ENCODE data around the gene GPER1.
A peak's percentile ranks its signal among the peaks of the same experiment; 100 is the strongest.

The GPER1 gene

GRCh38 chr7:1041551-1042491, 46.1 kb upstream of the GPER1 start:
- Histone ChIP-seq H3K4me2 (ENCODE audit: low read depth, low read length, poor library complexity, severe bottlenecking) (no peak overlapping the region), H3K36me3 (ENCODE audit: low read length) (no peaks in the 10 kb centered on the region), H2AFZ (ENCODE audit: low read depth, low read length, severe bottlenecking) (no peak overlapping the region), H3K27me3 (ENCODE audit: low read length) (no peaks in the 10 kb centered on the region), H4K20me1 (ENCODE audit: low read depth, low read length) (no peaks in the 10 kb centered on the region), H3K9ac (ENCODE audit: low read length) (no peak overlapping the region), H3K79me2 (ENCODE audit: insufficient read depth, low read length) (no peaks in the 10 kb centered on the region), H3K9me3 (ENCODE audit: insufficient read depth, low read length) (no peaks in the 10 kb centered on the region), H3K4me3 (ENCODE audit: insufficient read depth, low read length, poor library complexity, severe bottlenecking) (no peak overlapping the region), H3F3A (ENCODE audit: insufficient read depth) (no peaks in the 10 kb centered on the region), H3K9me2 (replicated peaks; ENCODE audit: insufficient read depth, low read length) (no peaks in the 10 kb centered on the region), H3K27ac (ENCODE audit: low read depth, low read length) (no peak overlapping the region)
- no peak for TF ChIP-seq CTCF (IDR thresholded peaks at IDR 0.05; ENCODE audit: insufficient read depth, low read length, poor library complexity, severe bottlenecking)
- TF ChIP-seq EZH2phosphoT487 (conservative IDR thresholded peaks at IDR 0.05; ENCODE audit: low read length) = no peak

- Histone ChIP-seq H3K27ac (ENCODE audit: low read depth, low read length) (no peak overlapping the region), H4K20me1 (ENCODE audit: low read depth, low read length) (no peaks in the 10 kb centered on the region), H3K79me2 (ENCODE audit: insufficient read depth, low read length) (no peaks in the 10 kb centered on the region), H2AFZ (ENCODE audit: low read depth, low read length, severe bottlenecking) (no peak overlapping the region), H3K4me3 (ENCODE audit: insufficient read depth, low read length, poor library complexity, severe bottlenecking) (no peak overlapping the region), H3K4me2 (ENCODE audit: low read depth, low read length, poor library complexity, severe bottlenecking) (no peak overlapping the region), H3K9me3 (ENCODE audit: insufficient read depth, low read length) (no peaks in the 10 kb centered on the region), H3K27me3 (ENCODE audit: low read length) (no peaks in the 10 kb centered on the region), H3K36me3 (ENCODE audit: low read length) (no peaks in the 10 kb centered on the region), H3K9me2 (replicated peaks; ENCODE audit: insufficient read depth, low read length) (no peaks in the 10 kb centered on the region), H3F3A (ENCODE audit: insufficient read depth) (no peaks in the 10 kb centered on the region), H3K9ac (ENCODE audit: low read length) (no peak overlapping the region)
- TF ChIP-seq CTCF (IDR thresholded peaks at IDR 0.05; ENCODE audit: insufficient read depth, low read length, poor library complexity, severe bottlenecking) (no peak), EZH2phosphoT487 (conservative IDR thresholded peaks at IDR 0.05; ENCODE audit: low read length) (no peak)
Measured at GRCh38 chr7:1042492-1042833, 45.5 kb upstream of the GPER1 start.

- Histone ChIP-seq H3K79me2 (ENCODE audit: insufficient read depth, low read length) (no peaks in the 10 kb centered on the region), H4K20me1 (ENCODE audit: low read depth, low read length) (no peaks in the 10 kb centered on the region), H3K4me3 (ENCODE audit: insufficient read depth, low read length, poor library complexity, severe bottlenecking) (no peak overlapping the region), H3K9me3 (ENCODE audit: insufficient read depth, low read length) (no peaks in the 10 kb centered on the region), H3K27me3 (ENCODE audit: low read length) (no peaks in the 10 kb centered on the region), H3F3A (ENCODE audit: insufficient read depth) (no peaks in the 10 kb centered on the region), H2AFZ (ENCODE audit: low read depth, low read length, severe bottlenecking) (no peak overlapping the region), H3K9ac (ENCODE audit: low read length) (peak overlapping the region; percentile 12; the same call in 1 of the 2 replicates), H3K4me2 (ENCODE audit: low read depth, low read length, poor library complexity, severe bottlenecking) (peak overlapping the region; percentile 58), H3K9me2 (replicated peaks; ENCODE audit: insufficient read depth, low read length) (no peaks in the 10 kb centered on the region), H3K36me3 (ENCODE audit: low read length) (no peaks in the 10 kb centered on the region), H3K27ac (ENCODE audit: low read depth, low read length) (no peak overlapping the region)
- no peak for TF ChIP-seq CTCF (IDR thresholded peaks at IDR 0.05; ENCODE audit: insufficient read depth, low read length, poor library complexity, severe bottlenecking)
- no peak for TF ChIP-seq EZH2phosphoT487 (conservative IDR thresholded peaks at IDR 0.05; ENCODE audit: low read length)
Measured at GRCh38 chr7:1043552-1044188, 44.2 kb upstream of the GPER1 start.

All from SU-DHL-6 (cell line).